ENCODE results near the gene NEDD8.

DNA sequence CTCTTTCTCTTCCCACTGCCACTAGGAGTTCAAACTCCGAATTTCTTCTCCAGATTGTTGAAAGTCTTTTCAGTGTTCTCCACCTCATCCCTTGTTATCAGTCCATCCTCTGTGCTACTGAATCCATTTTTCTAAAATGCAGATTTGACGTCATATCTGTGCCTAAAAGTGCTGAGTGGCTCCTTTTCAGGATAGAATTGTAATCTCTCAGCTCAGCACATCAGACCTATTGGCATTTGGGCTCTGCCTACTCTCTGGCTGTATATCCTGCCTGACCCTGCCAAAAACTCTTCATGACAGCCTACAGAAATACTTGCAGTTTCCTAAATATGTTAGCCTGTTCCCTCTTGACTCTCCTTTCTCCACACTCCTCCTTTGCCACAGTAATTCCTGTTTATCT, 40.3 kb upstream of the NEDD8 start:
- TF ChIP-seq CTCF (IDR thresholded peaks at IDR 0.05; ENCODE audit: insufficient read depth, low read depth, low read length) (no peak), EZH2 (IDR thresholded peaks at IDR 0.05; ENCODE audit: insufficient read depth, low read length) (no peak)

All from astrocyte (in vitro differentiated cells and primary cell).